B cell (primary cell): ENCODE measurements around the gene GALNT4. TPM values are rescaled to one million over a fixed set of nuclear protein-coding genes. Genes with fewer than 3 reads are reported as not detected.

Experiments
- ATAC-seq: fragments of 200-7000 bp; cut with Tn5 transposase; one replicate; pipeline ENCODE4 v1.10.0; 2021; ENCODE audit warnings: low read depth, mild to moderate bottlenecking, moderate number of reproducible peaks, moderate library complexity
- CTCF ChIA-PET: fragments of 350-600 bp; sonication (Branson Sonifier 250); formaldehyde crosslinking; loops from one replicate; lab custom pipeline; 2021; ENCODE audit warnings: antibody characterized with exemption, inconsistent platforms; lab: Charles Lee
- POLR2A ChIA-PET: fragments of 350-600 bp; sonication (Branson Sonifier 250); formaldehyde crosslinking; loops from one replicate; lab custom pipeline; 2021; ENCODE audit warnings: antibody characterized with exemption; lab: Charles Lee
- DNase-seq: peaks from one replicate; pipeline ENCODE4 v3.0.0; 2013
- H2AFZ ChIP-seq: 2 replicates; pipeline ENCODE4 v1.6.1; 2012; ENCODE audit warnings: mild to moderate bottlenecking, low read depth, low read length; ENCODE audit not compliant: insufficient read depth, poor library complexity, severe bottlenecking
- H3K27ac ChIP-seq, 2 donors: 1 replicate in 1 of 2; 2 replicates in 1 of 2; pipeline ENCODE4 v1.5.1; 2012 to 2013; ENCODE audit warnings: low read length in 2 of 2, mild to moderate bottlenecking in 2 of 2, moderate library complexity in 1 of 2
- H3K27me3 ChIP-seq, 4 experiments: fragments of 200-600 bp in 1 of 4; sonication (generic) in 1 of 4; replicated peaks in 1 of 4; 1 replicate in 2 of 4; 2 replicates in 2 of 4; pipeline versions ENCODE4 v1.6.1 to v1.7.0; 2013 to 2016; ENCODE audit warnings: low read length in 3 of 4, mild to moderate bottlenecking in 2 of 4, mixed read lengths in 1 of 4, moderate library complexity in 1 of 4; ENCODE audit not compliant: insufficient read depth in 4 of 4, control insufficient read depth in 3 of 4; ENCODE audit errors: control extremely low read depth in 1 of 4
- H3K36me3 ChIP-seq, 2 experiments: replicated peaks in 1 of 2; 1 replicate in 1 of 2; 2 replicates in 1 of 2; pipeline versions ENCODE4 v1.6.1 to v1.7.1; 2013; ENCODE audit warnings: low read length in 1 of 2; ENCODE audit not compliant: insufficient read depth in 2 of 2, control insufficient read depth in 1 of 2; ENCODE audit errors: control extremely low read depth in 1 of 2, extremely low read depth in 1 of 2
- H3K4me1 ChIP-seq, 2 donors: fragments of 200-600 bp in 1 of 2; sonication (generic) in 1 of 2; 1 replicate in 1 of 2; 2 replicates in 1 of 2; pipeline versions ENCODE4 v1.5.1 to v1.6.1; 2013 to 2017; ENCODE audit warnings: low read length in 2 of 2; ENCODE audit not compliant: control insufficient read depth in 2 of 2, insufficient read depth in 2 of 2
- H3K4me2 ChIP-seq: replicated peaks from 2 replicates; pipeline ENCODE3; 2012; ENCODE audit warnings: mild to moderate bottlenecking, low read depth, low read length; ENCODE audit not compliant: poor library complexity, severe bottlenecking
- H3K4me3 ChIP-seq, 5 experiments: fragments of 200-600 bp in 1 of 5; sonication (generic) in 1 of 5; 1 replicate in 3 of 5; 2 replicates in 2 of 5; pipeline versions ENCODE4 v1.5.1 to v1.7.0; 2011 to 2016; ENCODE audit warnings: low read length in 4 of 5, mild to moderate bottlenecking in 4 of 5, low read depth in 2 of 5, control low read depth in 1 of 5, moderate library complexity in 1 of 5; ENCODE audit not compliant: insufficient read depth in 1 of 5; ENCODE audit errors: control extremely low read depth in 1 of 5, extremely low read depth in 1 of 5
- H3K79me2 ChIP-seq: fragments of 200-600 bp; sonication (generic); one replicate; pipeline ENCODE4 v1.6.0; 2016; ENCODE audit warnings: low read length; ENCODE audit not compliant: control insufficient read depth, insufficient read depth
- H3K9ac ChIP-seq: fragments of 200-600 bp; sonication (generic); 2 replicates; pipeline ENCODE4 v1.6.1; 2017; ENCODE audit warnings: mild to moderate bottlenecking, low read length, moderate library complexity
- H3K9me3 ChIP-seq, 3 donors: one replicate each; pipeline versions ENCODE4 v1.6.1 to v1.7.1; 2013; ENCODE audit warnings: low read length in 2 of 3; ENCODE audit not compliant: control insufficient read depth in 2 of 3, insufficient read depth in 1 of 3; ENCODE audit errors: control extremely low read depth in 1 of 3
- H4K20me1 ChIP-seq: 2 replicates; pipeline ENCODE4 v1.6.0; 2012; ENCODE audit warnings: mild to moderate bottlenecking, low read length; ENCODE audit not compliant: insufficient read depth, control insufficient read depth, poor library complexity, severe bottlenecking
- H3K27ac Mint-ChIP-seq: one replicate; pipeline ENCODE4 v1.8.0; 2021; ENCODE audit warnings: mixed read lengths
- H3K27me3 Mint-ChIP-seq: one replicate; pipeline ENCODE4 v1.8.0; 2021; ENCODE audit warnings: mixed read lengths
- H3K4me1 Mint-ChIP-seq: one replicate; pipeline ENCODE4 v1.8.0; 2021; ENCODE audit warnings: mixed read lengths
- H3K4me3 Mint-ChIP-seq: one replicate; pipeline ENCODE4 v1.8.0; 2021; ENCODE audit warnings: mixed read lengths
- H3K9me3 Mint-ChIP-seq: one replicate; pipeline ENCODE4 v1.8.0; 2022; ENCODE audit warnings: mixed read lengths; ENCODE audit not compliant: insufficient read depth
- EZH2 ChIP-seq: IDR thresholded peaks from 2 replicates; pipeline ENCODE4 v1.6.1; 2012; ENCODE audit warnings: borderline replicate concordance, low read depth, mild to moderate bottlenecking, moderate library complexity, low read length; ENCODE audit not compliant: insufficient read depth, poor library complexity, severe bottlenecking
- WGBS: methylation state at CpG from one replicate; pipeline ENCODE4 v1.1.5; 2013; ENCODE audit warnings: missing lambda C conversion rate; ENCODE audit not compliant: insufficient coverage; 5-methylcytosine and 5-hydroxymethylcytosine counted together
- intact Hi-C: fragments of 100-400 bp; cut with micrococcal nuclease; formaldehyde crosslinking; loops from one replicate; pipeline ENCODE4 v1.10.0; 2022
- polyA plus RNA-seq: library from polyadenylated mRNA; depleted of rRNA; stranded (reverse); fragments of >200 nt; gene quantifications from 2 replicates; pipeline ENCODE4 v1.2.3, GENCODE V29; 2012
- total RNA-seq, 2 donors: library from RNA; stranded (reverse); fragments of 120-200 nt in 1 of 2; gene quantifications; 1 replicate in 1 of 2; 2 replicates in 1 of 2; pipeline versions ENCODE4 v1.2.3 to v1.2.4, GENCODE V29; 2013 to 2022
- TF ChIP-seq, protein P1 (sequence below): fragments of 200-600 bp; IDR thresholded peaks from one replicate; pipeline ENCODE4 v1.8.0; 2022; ENCODE audit warnings: antibody characterized with exemption, mild to moderate bottlenecking

Gene GALNT4
- total and polyA plus RNA-seq, 2 donors (not counting 1 experiment from before 2014, with no cell fraction given): 4.9 to 10.3 TPM

DNA sequence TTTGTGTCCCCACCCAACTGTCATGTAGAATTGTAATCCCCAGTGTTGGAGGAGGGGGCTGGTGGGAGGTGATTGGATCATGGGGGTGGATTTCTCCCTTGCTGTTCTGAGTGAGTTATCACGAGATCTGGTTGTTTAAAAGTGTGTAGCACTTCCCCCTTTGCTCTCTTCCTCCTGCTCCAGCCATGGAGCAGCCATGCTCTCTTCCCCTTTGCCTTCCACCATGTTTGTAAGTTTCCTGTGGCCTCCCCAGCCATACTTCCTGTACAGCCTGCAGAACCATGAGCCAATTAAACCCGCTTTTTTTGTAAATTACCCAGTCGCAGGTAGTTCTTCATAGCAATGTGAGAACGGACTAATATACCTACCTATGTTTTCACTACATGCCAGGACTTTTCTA is 3.8 kb upstream of the GALNT4 start:
- Histone ChIP-seq H3K27me3 (no peaks in the 10 kb centered on the region), H3K4me1 (peaks cover 16 to 19% of the 10 kb centered on the region in 2 donors), H3K4me2 (no peak overlapping the region), H3K4me3 (no peak overlapping the region), H2AFZ (no peak overlapping the region), H3K9me3 (no peaks in the 10 kb centered on the region), H3K9ac (no peak overlapping the region), H3K36me3 (no peaks in the 10 kb centered on the region), H4K20me1 (peaks cover 10% of the 10 kb centered on the region), H3K79me2 (peaks cover 18% of the 10 kb centered on the region), H3K27ac (no peak overlapping the region)
- Mint-ChIP-seq H3K27ac (peak overlapping the region; percentile 17), H3K4me3 (no peak overlapping the region), H3K9me3 (no peaks in the 10 kb centered on the region), H3K4me1 (peaks cover 39% of the 10 kb centered on the region), H3K27me3 (no peaks in the 10 kb centered on the region)
- ChIA-PET CTCF (interaction anchor here (0.7 to 11.6 kb wide), 10 partner anchors 16 to 511 kb away, joined by 3 to 181 read pairs (median 18); no protein-coding TSS in a partner anchor), POLR2A (no interaction called here)
- TF ChIP-seq, protein P1, sequence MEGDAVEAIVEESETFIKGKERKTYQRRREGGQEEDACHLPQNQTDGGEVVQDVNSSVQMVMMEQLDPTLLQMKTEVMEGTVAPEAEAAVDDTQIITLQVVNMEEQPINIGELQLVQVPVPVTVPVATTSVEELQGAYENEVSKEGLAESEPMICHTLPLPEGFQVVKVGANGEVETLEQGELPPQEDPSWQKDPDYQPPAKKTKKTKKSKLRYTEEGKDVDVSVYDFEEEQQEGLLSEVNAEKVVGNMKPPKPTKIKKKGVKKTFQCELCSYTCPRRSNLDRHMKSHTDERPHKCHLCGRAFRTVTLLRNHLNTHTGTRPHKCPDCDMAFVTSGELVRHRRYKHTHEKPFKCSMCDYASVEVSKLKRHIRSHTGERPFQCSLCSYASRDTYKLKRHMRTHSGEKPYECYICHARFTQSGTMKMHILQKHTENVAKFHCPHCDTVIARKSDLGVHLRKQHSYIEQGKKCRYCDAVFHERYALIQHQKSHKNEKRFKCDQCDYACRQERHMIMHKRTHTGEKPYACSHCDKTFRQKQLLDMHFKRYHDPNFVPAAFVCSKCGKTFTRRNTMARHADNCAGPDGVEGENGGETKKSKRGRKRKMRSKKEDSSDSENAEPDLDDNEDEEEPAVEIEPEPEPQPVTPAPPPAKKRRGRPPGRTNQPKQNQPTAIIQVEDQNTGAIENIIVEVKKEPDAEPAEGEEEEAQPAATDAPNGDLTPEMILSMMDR: no peak
- TF ChIP-seq EZH2: no peak
- DNase-seq (no peak), ATAC-seq (no peak)
- intact Hi-C loops: loop anchor here (5.0 kb wide), 1 partner anchor 1491 kb away; a partner anchor contains a TSS
- 73% methylated on average over 2 of the region's 4 CpGs for WGBS
